ENCODE data around the gene ACKR3.

DNA sequence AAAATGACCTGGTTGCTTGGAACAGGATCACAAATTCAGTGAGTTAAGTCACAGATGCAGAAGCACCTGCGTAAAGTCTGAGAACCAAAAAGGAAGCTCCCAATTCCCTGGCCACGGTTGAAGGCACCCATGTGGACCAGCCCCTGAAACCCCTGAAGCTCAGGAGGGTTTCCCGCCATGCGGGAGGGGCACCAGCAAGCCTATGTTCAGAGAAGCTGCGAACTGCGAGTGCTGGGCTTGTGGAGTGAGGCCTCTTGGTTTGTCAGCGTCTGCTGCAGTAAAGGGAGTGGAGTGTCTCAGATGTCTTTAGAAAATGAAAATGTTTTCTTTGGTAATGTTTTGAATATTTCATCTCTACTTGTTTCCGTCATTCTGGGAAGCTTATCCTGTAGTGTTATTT is 16.1 kb upstream of the ACKR3 start:
- TF ChIP-seq, protein P1, sequence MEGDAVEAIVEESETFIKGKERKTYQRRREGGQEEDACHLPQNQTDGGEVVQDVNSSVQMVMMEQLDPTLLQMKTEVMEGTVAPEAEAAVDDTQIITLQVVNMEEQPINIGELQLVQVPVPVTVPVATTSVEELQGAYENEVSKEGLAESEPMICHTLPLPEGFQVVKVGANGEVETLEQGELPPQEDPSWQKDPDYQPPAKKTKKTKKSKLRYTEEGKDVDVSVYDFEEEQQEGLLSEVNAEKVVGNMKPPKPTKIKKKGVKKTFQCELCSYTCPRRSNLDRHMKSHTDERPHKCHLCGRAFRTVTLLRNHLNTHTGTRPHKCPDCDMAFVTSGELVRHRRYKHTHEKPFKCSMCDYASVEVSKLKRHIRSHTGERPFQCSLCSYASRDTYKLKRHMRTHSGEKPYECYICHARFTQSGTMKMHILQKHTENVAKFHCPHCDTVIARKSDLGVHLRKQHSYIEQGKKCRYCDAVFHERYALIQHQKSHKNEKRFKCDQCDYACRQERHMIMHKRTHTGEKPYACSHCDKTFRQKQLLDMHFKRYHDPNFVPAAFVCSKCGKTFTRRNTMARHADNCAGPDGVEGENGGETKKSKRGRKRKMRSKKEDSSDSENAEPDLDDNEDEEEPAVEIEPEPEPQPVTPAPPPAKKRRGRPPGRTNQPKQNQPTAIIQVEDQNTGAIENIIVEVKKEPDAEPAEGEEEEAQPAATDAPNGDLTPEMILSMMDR (IDR thresholded peaks at IDR 0.05; ENCODE audit: insufficient read depth, low read length) = no peak
- TF ChIP-seq, protein P2, sequence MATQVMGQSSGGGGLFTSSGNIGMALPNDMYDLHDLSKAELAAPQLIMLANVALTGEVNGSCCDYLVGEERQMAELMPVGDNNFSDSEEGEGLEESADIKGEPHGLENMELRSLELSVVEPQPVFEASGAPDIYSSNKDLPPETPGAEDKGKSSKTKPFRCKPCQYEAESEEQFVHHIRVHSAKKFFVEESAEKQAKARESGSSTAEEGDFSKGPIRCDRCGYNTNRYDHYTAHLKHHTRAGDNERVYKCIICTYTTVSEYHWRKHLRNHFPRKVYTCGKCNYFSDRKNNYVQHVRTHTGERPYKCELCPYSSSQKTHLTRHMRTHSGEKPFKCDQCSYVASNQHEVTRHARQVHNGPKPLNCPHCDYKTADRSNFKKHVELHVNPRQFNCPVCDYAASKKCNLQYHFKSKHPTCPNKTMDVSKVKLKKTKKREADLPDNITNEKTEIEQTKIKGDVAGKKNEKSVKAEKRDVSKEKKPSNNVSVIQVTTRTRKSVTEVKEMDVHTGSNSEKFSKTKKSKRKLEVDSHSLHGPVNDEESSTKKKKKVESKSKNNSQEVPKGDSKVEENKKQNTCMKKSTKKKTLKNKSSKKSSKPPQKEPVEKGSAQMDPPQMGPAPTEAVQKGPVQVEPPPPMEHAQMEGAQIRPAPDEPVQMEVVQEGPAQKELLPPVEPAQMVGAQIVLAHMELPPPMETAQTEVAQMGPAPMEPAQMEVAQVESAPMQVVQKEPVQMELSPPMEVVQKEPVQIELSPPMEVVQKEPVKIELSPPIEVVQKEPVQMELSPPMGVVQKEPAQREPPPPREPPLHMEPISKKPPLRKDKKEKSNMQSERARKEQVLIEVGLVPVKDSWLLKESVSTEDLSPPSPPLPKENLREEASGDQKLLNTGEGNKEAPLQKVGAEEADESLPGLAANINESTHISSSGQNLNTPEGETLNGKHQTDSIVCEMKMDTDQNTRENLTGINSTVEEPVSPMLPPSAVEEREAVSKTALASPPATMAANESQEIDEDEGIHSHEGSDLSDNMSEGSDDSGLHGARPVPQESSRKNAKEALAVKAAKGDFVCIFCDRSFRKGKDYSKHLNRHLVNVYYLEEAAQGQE (IDR thresholded peaks at IDR 0.05; ENCODE audit: insufficient replicate concordance, low read depth) = no peak
